ENCODE results near the gene CCDC54. TPM values are rescaled to one million over a fixed set of nuclear protein-coding genes. Genes with fewer than 3 reads are reported as not detected.

Gene CCDC54
- total RNA-seq, 4 donors from 2014 or later, result not detected

- H3K9me3 ChIP-seq, result no peaks in the 10 kb centered on the region
- H3K27me3 ChIP-seq, result peaks cover 5% of the 10 kb centered on the region
- peaks cover 0 to 21% (median 12%) of the 10 kb centered on the region in 4 donors for H3K4me1 ChIP-seq
- intact Hi-C loops (cut with DNase I; ENCODE audit: low total_unique reads) (no loop called here), in situ Hi-C loops (cut with MboI; ENCODE audit: low pct_ligation_motif_present in 1 of 4, low pct_unique_long_range_greater_than_20kb in 1 of 4, low sequenced_read_pairs in 3 of 4) (no loop called here)
- no peak overlapping the region for H3K27ac ChIP-seq
- no peak for DNase-seq
- no peaks in the 10 kb centered on the region for H3K36me3 ChIP-seq
- TF ChIP-seq EP300 (IDR thresholded peaks at IDR 0.05; ENCODE audit: low read depth) (no peak), POLR2A (IDR thresholded peaks at IDR 0.05) (no peak), POLR2AphosphoS5 (IDR thresholded peaks at IDR 0.05) (no peak)
- TF ChIP-seq, protein P1, sequence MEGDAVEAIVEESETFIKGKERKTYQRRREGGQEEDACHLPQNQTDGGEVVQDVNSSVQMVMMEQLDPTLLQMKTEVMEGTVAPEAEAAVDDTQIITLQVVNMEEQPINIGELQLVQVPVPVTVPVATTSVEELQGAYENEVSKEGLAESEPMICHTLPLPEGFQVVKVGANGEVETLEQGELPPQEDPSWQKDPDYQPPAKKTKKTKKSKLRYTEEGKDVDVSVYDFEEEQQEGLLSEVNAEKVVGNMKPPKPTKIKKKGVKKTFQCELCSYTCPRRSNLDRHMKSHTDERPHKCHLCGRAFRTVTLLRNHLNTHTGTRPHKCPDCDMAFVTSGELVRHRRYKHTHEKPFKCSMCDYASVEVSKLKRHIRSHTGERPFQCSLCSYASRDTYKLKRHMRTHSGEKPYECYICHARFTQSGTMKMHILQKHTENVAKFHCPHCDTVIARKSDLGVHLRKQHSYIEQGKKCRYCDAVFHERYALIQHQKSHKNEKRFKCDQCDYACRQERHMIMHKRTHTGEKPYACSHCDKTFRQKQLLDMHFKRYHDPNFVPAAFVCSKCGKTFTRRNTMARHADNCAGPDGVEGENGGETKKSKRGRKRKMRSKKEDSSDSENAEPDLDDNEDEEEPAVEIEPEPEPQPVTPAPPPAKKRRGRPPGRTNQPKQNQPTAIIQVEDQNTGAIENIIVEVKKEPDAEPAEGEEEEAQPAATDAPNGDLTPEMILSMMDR (IDR thresholded peaks at IDR 0.05), result no peak
- WGBS, 2 donors (ENCODE audit: low coverage in 1 of 2), result 71 to 79% methylated on average over 3 of the region's 3 CpGs
- H3K4me3 ChIP-seq, result no peak overlapping the region
These were observed 49.0 kb downstream of the CCDC54 start for GRCh38 chr3:107426223-107426622.

Other genes with a start within 250 kb of the CCDC54 start
- 10 to 100 TPM; 22.5 to 39.6 (median 33.1) TPM for gene BBX, start 145.5 kb downstream of the CCDC54 start, total RNA-seq

Measured in transverse colon (tissue), 4 donors.